GM20000 (cell line): Measurements from ENCODE around the gene TMEM184B.
"Not testable (repeated sequence)": the region's sequence is repeated elsewhere in the genome, so short reads cannot be mapped to it uniquely, and the experiment has no call there.

Source experiments
- DNase-seq: peaks from one replicate; pipeline ENCODE4 v3.0.0; 2012; ENCODE audit warnings: low spot score
- CTCF ChIP-seq: IDR thresholded peaks from 2 replicates; pipeline ENCODE4 v1.5.1; 2012; ENCODE audit warnings: mild to moderate bottlenecking, control low read depth; ENCODE audit errors: extremely low read depth, missing control alignments

TMEM184B gene

GRCh38 chr22:38190581-38190980 is 82.2 kb downstream of the TMEM184B start:
- DNase-seq, result no peak
- TF ChIP-seq CTCF, result no peak

DNA sequence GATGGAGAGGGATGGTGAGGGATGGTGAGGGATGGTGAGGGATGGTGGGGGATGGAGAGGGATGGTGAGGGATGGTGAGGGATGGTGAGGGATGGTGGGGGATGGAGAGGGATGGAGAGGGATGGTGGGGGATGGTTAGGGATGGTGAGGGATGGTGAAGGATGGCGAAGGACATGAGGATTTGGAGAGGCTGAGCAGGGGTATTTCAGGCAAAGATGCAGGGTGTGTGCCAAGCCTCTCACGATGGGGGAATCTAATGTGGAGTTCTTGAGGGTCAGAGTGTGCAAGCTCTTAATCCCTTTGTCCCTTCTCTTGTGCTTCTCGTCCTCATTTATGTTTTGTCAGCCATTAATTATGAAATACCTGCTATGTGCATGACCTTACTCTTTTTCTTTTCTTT is 83.7 kb downstream of the TMEM184B start:
- no peak for TF ChIP-seq CTCF
- no peak for DNase-seq

DNA sequence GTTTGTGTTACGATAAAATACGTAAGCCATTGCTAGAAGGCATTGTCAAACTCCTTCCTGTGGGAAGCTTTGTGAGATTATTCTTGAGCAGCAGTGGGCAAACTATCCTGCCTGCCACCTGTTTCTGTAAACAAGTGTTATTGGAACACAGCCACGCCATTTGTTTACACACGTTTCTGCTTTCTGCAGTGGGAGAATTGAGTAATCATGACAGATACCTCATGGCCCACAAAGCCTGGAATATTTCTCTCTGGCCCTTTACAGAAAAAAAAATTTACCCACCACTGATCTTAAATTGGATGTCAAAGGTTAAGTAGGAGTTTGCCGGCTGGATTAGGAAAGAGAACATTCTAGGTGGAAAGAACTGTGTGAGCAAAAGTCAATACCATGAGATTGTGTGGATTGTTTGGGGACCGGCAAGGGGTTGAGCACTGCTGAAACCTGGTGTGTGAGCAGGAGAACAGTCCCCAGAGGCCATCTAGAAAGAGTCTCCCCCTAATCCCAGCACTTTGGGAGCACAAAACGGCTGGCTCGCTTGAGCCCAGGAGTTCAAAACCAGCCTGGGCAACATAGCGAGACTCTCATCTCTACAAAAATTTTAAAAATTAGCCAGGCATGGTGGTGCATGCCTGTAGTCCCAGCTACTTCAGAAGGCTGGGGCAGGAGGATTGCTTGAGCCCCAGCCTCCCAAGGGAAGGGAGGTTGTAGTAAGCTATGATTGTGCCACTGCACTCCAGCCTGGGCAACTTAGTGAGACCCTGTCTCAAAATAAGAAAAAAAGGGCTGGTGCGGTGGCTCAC is 85.2 kb downstream of the TMEM184B start:
- no peak for DNase-seq
- TF ChIP-seq CTCF, result no peak

- no peak for DNase-seq
- TF ChIP-seq CTCF, result no peak
These were observed 86.4 kb downstream of the TMEM184B start for GRCh38 chr22:38186429-38186828.

DNA sequence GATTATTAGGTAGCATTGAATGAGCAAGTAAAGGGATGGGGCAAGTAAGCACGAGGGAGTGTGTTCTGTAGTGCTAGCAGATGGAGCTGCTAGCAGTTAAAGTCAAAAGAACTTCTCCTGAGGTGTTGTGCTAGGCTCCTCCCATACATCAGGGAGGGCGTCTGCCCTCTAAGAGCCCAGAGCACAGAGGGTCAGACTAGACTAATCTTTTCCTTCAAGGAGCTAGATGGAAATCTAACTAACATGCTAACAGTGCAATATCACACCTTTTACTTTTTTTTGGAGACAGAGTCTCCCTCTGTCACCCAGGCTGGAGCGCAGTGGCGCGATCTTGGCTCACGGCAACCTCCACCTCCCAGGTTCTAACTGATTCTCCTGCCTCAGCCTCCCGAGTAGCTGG is 88.0 kb downstream of the TMEM184B start:
- no peak for TF ChIP-seq CTCF
- DNase-seq, result no peak

DNA sequence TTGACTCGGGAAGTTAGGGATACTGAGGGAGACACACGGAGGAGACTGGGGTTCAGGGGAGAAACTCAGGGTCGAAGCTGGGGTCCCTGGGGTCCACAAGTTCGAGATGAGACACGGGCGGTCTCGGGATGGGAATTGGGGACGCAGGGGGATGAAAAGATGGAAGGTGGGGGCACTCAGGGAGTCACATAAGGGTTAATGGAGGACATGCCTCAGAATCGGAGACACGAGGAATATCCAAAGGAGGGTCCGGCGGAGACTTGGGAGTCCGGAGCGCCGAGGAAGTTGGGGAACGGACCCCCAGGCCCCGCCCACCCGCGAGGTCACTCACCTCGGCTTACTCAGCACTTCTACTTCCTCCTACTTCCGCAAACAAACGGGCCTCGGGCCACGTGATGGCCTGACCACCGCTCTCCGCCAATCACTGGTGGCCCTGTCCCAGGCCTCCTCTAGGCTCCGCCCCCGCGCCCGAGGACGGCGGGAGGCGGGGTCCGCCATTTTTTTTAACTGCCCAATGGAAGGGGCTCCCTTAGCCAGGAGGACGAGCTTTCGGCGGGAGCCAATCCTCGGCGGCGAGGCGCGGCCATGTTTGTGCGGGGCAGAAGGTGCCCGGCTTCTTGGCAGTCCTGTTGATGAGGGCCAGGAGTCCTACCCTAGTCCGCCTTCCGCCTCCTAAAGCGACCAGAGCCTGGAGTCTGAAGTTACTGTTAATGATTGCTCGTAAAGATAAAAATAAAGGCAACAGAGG is 91.2 kb downstream of the TMEM184B start, which contains the start of gene PLA2G6:
Gene PLA2G6, minus strand, starts transcription at position 378 of the 748 bp plus-strand sequence. CDS start 12,404 bp downstream, outside the sequence.
- DNase-seq, result peak; percentile 93
- TF ChIP-seq CTCF, result no peak

DNA sequence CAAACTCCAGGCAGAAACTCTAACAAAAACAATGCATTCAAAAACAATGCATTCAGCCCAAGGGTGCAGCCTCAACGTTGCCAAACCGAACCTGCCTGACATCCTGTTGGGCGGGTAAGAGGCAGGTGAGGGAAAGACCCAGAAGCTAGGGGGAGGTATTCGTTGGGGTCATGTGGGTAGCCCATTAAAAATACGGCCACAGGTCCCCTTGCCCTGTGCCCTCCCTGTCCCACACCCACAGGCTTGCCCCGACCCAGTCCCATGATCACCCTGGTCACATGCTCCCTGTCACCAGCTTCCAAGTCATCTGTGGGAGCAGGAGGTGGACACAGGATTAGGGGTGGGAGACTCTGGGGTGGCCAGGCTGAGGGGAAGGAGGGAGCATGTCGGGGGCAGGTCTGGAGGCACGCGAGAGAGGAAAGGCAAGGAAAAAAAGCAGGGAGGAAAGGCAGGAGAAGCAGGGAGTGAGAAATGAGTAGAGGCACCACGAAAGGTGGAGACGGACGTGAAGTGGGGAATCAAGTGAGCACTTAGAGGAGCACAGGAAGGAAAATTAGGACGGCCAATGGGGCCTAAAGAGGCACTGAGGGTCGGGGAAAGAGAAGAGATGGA is 91.9 kb downstream of the TMEM184B start:
- no peak for TF ChIP-seq CTCF
- DNase-seq, result peak; percentile 26

- not testable (repeated sequence) for DNase-seq
These were observed 94.2 kb downstream of the TMEM184B start for GRCh38 chr22:38178605-38178937.
